GM19467 (cell line): ENCODE results near the gene USP13.
"Not testable (repeated sequence)": the region's sequence is repeated elsewhere in the genome, so short reads cannot be mapped to it uniquely, and the experiment has no call there.

Source experiments
- ATAC-seq: cut with Tn5 transposase; IDR thresholded peaks from one replicate; pipeline ENCODE4 v1.9.1; 2021; ENCODE audit warnings: mild to moderate bottlenecking, moderate library complexity; ENCODE audit not compliant: unreplicated experiment

USP13 gene, protein sequence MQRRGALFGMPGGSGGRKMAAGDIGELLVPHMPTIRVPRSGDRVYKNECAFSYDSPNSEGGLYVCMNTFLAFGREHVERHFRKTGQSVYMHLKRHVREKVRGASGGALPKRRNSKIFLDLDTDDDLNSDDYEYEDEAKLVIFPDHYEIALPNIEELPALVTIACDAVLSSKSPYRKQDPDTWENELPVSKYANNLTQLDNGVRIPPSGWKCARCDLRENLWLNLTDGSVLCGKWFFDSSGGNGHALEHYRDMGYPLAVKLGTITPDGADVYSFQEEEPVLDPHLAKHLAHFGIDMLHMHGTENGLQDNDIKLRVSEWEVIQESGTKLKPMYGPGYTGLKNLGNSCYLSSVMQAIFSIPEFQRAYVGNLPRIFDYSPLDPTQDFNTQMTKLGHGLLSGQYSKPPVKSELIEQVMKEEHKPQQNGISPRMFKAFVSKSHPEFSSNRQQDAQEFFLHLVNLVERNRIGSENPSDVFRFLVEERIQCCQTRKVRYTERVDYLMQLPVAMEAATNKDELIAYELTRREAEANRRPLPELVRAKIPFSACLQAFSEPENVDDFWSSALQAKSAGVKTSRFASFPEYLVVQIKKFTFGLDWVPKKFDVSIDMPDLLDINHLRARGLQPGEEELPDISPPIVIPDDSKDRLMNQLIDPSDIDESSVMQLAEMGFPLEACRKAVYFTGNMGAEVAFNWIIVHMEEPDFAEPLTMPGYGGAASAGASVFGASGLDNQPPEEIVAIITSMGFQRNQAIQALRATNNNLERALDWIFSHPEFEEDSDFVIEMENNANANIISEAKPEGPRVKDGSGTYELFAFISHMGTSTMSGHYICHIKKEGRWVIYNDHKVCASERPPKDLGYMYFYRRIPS

DNA sequence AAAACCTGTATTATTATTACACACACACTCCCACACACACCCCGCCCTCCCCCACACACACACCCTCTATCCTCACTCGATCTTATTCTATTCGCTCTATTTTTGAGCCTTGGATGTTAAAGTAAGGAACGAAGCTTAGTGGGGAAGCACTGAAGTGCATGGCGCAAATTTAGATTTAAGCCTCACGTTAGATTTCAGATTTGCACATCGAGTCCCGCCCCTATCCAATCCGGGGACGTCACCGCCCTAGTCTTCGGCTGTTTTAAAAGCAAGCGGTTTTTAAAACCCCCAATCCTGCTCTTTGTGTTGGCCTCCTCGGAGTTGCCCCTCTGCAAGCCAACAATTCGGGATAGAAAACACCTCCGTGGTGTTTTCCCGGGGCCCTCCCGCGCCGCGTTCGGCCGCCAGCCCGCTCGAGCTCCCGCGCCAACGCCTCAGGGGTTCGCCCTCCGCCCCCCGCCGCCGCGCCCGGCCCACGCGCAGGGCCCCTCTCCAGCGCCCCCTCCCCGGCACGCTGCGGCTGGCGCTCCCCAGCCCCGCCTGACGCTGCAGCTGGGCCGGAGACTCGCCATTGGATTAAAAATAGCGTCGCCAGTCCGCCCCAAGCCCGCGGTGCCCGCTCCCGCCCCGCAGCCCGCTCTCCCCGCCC, at the start of gene USP13:
Gene USP13, plus strand, starts transcription at position 594 of the 649 bp plus-strand sequence. CDS start 186 bp downstream, outside the sequence.
- peak; percentile 68 for ATAC-seq

DNA sequence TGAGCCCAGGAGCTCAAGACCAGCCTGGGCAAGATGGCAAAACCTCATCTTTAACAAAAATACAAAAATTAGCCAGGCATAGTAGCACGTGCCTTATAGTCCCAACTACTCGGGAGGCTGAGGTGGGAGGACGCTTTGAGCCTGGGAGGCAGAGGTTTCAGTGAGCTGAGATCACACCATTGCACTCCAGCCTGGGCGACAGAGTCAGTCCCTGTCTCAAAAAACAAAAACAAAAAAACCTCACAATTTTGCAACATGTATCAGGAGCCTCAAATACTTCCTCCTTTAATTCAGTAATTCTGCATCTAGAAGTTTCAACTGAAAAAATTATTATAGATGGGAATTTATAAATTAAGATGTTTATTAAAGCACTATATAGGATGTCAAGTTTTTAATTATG, 49.5 kb upstream of the USP13 start:
- no peak for ATAC-seq

DNA sequence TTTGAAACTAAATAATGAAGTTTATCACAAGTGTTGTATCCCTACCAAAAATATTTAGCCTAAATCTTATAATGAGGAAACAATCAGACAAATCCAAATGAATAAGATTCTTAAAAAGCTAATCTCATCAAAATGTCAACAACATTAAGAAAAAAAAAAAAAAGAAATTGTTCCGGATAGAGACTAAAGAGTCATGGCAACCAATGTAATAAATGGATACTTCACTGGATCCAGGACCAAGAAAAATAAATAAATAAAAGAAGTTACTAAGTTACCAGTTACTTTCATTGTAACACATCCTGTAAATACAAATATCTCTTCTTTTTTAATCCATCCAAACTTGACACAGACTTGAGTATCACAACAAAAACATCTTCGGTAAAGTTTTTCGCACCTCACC, 49.0 kb upstream of the USP13 start:
- ATAC-seq = no peak

DNA sequence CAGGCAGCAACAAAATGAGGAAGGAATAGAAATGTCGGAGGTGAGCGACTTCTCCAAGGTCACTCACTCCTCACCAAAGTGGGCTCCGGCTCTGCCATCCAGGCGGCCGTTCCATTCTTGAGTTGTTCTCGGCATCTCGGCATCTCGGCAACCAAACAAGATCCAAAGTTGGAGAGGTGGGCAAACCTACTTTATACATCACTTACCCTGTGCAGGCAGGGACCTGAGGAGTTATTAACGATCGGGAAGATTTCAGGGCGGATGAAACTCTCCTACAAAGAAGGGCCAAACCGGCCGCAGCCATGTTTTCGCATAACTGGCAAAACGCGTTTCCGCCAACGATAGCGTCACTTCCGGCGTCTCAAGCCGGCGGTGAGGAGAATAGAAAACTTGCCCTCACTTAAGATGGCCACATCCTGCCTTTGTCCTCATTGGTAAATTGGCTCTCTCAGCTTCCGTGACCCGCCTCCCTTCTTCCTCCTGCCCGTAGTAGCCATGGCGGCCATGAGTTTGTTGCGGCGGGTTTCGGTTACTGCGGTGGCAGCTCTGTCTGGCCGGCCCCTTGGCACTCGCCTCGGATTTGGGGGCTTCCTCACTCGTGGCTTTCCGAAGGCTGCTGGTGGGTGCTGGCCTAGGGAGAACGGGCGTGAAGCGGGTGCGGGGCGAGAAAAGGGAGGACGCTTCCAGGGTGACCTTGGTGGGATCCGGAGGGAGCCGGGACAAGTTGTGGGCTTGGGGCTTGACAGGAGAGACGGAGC, 48.3 kb upstream of the USP13 start, which contains the start of the genes MRPL47 and NDUFB5:
Gene MRPL47, minus strand, starts transcription at position 318 of the 758 bp plus-strand sequence. Its CDS starts 14 bp downstream, at position 304.
Gene NDUFB5, plus strand, starts transcription at position 474 of the 758 bp plus-strand sequence. Its CDS starts 22 bp downstream, at position 496.
- ATAC-seq = peak; percentile 95

DNA sequence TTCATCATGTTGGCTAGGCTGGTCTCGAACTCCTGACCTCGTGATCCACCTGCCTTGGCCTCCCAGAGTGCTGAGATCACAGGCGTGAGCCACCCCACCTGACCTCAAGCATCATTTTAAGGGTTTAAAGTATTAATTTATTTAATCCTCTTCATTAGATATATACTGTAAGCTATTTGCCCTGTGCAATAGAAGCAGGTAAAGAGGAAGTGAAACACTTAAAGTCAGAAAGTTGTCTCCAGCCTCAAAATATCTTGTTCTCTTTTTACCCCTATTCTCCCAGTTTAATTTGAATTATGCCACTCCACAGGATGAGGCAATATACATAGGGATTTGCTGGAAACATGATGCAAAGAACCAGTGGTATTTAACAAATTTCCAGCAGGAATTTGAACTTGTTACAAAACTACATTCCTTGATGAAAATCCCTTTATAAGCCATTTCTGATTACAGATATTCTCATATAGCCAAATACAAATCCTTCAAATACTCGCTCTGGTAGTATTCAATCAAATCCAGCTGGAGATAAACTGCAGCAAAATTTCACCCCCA, 46.2 kb upstream of the USP13 start:
- no peak for ATAC-seq

DNA sequence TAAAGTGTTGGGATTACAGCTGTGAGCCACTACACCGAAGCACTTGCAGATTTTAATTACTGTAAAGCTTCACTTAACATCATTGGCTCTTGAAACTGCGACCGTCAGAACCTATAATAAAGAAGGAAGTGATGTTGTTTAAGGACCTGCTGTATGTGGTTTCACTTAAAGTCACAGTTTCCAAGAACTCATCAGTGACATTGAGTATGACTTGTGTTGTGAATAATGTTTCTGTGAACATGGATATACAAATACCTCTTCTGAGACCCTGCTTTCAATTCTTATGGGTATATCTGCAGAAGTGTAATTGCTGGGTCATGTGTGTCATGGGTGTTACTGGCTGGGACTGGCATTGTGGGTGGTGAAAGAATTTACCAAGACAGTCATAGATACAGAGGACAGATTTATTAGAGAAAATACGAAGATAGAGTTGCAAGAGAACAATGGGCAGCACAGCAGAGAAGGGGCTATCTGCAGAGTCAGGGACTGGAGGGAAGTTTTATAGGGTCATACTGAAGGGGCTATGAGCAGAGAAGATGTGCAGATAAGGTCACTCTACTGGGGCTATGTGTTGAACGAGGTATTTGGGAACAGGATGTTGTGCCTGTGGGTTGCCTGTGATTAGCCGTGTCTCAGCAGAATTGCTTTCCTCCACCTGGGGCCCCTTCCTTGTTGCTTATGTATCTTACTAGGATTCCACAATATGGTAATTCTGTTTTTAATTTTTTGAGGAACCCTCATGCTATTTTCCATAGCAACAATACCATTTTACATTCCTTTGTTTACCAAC, 43.7 kb upstream of the USP13 start:
- ATAC-seq = peak; percentile 42

DNA sequence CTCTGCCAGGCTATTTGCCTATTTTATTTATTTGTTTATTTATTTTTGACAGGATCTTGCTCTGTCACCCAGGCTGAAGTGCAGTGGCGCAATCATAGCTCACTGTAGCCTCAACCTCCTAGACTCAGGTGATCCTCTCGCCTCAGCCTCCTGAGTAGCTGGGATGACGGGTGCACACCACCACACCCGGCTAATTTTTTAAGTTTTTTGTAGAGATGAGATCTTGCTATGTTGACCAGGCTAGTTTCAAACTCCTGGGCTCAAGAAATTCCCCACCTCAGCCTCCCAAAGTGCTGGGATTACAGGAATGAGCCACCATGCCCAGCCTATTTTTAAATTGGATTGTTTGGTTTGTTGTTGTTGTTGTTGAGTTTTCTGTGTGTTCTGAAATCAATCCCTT, 42.8 kb upstream of the USP13 start:
- no peak for ATAC-seq

DNA sequence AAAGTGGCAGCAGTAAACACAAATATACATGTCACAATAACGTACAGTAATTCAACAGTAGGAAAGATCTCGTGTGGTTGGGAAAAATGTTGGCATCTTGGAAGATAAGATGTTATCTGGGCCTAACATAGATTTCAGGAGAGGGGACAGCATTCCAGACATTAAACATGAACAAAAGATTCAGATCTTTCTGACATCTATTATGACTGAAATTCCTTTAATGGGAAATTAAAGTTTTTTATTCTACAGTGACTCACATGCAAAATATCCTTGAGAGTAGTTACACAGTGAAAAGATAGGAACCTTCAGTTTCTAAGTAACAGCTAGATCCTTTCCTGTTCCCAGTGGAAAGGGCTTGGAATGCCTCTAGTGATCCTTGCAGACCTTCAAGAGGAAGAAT, 39.0 kb upstream of the USP13 start:
- ATAC-seq = no peak

DNA sequence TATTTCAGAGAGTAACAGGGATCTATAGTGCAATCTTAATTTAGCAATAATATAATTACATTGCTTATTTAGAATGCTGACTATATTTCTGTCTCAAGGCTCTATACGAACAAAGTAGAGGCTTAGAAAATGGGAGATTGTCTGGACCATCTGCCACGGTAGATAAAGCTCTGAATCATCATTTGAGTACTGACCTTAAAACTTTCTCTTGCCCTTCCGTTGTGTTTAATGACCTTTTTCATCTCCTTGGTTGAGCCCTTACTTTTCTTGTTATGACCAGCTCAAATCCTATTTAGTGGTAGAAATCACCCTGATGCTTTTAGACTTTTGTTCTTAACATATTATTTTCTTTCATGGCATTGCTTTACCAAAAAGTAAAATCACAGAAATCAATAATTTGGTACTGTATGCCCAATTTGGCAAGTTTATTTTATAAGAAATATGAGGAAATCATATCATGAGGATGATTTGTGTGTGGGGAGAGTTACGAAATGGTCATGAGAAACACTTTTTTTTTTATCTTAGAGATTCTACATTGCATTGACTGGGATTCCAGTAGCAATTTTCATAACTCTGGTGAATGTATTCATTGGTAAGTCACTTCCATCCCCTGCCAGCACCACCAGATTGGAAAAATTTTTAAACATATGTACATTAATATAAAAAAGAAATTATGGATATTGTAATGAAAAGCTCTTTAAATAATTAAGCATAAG, 37.2 kb upstream of the USP13 start:
- ATAC-seq = no peak

DNA sequence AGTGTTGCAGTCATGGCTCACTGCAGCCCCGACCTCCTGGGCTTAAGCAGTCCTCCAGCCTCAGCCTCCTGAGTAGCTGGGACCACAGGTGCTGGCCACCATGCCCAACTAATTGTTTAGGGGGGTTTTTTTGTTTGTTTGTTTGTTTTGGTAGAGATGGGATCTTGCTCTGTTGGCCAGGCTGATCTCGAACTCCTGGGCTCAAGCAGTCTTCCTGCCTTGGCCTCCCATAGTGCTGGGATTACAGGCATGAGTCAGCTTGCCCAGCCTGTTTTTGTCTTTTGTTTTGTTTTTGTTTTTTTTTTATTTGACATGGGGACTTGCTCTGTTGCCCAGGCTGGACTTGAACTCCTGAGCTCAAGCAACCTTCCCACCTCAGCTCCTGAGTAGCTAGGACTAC, 30.8 kb upstream of the USP13 start:
- no peak for ATAC-seq

DNA sequence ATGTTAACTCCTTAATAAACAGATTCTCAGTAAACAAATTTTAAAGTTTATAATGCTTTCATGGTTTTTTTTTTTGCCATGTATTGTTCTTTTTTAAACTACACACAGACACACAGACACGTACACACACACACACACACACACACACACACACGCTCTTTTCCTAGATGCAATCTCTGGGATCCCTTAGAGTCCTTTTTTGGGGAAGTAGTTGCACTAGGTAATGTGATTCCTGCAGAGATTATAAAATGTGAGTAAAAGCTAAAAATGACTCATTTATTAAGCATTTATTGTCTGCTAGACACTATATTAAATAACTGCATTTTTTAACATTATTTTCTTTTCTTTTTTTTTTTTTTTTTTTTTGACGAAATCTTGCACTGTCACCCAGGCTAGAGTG, 28.4 kb upstream of the USP13 start:
- ATAC-seq = no peak

DNA sequence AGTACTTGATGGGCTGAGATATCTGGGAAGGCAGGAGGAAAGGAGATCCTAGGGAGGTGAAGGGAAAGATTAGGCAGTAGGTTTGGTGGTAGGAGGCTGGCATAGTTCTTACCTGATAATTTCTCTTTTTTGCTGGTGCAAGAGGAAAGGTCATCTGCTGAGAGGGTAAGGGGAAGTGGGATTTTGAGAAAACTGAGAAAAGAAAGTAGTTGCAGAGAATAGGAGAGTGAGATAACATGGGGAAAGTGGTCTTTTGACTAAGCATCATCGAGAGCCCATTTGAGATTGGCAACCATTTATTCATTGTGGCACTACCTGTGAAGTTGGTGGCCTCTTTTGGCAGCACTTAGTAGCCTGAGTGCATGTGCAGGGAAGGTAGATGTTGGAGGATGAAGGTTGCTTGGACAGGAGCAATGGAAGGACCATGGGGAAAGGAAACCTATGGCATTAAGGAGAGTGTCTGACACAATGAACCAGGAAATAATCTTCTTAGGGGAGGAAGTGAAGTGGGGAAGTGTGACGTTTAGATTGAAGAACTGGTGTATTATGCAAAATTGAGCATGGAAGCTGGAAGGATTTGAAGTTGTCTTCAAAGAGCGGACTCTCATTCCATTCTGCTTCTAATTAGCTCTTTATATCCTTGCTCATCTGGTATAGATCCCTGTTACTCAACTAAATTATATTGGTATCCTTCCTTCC, 21.9 kb upstream of the USP13 start:
- no peak for ATAC-seq

DNA sequence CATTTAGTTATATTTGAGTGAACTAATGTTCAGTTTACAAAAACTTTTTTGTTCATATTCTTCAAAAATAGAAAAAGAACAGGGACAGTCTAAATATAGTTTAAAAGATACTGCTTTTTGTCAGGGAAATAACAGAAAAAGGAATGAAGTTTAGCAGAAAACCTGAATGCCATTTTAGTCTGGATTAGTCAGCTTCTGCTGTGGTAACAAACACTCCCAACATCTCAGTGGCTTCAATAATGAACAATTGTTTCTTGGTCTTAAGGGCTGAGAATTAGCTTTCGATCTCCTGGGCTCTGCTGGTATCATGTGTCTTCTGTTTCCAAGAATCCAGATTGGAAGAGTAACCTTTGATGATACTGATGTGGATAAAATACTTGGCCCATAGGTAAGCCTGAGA, 12.4 kb upstream of the USP13 start:
- no peak for ATAC-seq

DNA sequence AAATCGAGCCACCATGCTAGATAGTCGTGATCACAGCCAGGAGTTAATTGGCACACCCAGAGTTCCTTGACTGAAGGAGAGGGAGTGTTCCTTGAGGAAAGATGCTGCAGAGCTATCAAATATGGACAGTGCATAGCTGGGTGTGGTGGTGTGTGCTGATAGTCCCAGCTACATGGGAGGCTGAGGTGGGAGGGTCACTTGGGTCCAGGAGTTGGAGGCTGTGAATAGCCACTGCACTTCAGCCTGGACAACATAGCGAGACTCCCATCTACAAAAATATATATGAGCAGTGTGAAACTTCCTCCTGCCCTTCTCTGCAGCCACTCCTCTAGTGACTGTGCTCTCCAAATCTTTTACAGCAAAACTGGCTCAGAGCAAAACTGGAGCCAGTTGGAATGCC, 10.0 kb upstream of the USP13 start:
- no peak for ATAC-seq

DNA sequence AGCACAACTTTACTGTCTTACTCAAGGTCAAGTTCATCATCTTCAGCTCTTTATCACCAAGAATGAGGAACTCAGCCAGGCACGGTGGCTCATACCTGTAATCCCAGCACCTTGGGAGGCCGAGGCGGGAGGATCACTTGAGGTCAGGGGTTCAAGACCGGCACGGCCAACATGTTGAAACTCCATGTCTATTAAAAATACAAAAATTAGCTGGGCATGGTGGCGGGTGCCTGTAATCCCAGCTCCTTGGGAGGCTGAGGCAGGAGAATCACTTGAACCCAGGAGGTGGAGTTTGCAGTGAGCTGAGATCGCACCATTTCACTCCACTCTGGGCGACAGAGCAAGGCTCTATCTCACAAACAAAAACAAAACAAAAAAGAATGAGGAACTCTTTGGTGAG, 9.0 kb upstream of the USP13 start:
- not testable (repeated sequence) for ATAC-seq

DNA sequence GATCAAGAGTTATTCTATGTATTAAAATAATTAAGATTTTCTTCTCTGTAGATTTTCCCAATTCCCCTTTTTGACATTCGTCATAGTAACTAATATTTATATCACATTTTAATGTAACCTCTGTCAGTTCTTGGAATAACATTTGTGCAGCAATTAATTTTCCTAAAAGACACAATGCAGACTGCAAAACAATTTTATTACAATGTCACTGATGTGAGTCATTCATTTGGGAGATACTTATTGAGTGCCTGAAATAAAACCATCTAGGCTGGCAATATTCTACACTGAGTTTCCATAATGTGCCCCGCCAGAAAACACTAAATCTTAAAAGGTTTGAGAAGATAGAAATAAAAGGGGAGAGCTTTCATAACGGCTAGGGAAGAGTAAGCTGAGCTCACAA, 6.7 kb upstream of the USP13 start:
- no peak for ATAC-seq

DNA sequence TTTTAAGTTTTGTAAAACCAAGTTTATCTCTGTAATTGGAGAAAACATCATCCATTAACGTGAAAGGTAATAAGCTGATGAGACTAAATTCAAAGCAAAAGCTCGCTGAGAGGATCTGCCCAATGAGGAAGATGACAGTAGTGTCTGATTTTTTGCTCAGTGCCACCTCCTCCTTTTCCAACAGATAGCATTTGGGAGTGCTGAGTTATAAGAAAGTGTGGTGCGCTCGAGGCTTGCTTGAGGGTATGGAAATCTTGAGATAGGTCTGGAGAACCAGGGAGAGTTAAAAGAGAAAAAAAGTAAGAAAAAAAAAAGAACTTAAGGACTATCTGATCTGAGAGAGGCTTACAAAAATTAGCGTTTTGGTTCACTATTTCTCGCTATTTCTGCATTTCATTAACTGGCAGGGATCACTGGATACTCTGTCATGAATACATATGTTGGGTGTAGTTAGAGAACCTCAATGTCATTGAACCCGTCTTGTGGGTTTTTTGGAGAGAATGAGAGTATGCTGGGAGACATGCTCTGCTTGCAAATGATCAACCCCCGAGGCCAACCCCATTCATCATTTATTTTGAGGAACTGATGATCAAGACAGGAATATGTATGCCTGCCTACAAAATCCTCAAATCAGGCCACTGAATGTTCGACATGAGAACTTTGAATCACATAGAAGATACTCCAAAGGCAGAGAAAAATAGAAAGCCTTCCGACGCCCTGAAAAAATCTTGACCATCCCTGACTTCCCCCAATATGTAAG, 973 bp upstream of the USP13 start:
- no peak for ATAC-seq
